Measurements from ENCODE around the gene MLPH.

DNA sequence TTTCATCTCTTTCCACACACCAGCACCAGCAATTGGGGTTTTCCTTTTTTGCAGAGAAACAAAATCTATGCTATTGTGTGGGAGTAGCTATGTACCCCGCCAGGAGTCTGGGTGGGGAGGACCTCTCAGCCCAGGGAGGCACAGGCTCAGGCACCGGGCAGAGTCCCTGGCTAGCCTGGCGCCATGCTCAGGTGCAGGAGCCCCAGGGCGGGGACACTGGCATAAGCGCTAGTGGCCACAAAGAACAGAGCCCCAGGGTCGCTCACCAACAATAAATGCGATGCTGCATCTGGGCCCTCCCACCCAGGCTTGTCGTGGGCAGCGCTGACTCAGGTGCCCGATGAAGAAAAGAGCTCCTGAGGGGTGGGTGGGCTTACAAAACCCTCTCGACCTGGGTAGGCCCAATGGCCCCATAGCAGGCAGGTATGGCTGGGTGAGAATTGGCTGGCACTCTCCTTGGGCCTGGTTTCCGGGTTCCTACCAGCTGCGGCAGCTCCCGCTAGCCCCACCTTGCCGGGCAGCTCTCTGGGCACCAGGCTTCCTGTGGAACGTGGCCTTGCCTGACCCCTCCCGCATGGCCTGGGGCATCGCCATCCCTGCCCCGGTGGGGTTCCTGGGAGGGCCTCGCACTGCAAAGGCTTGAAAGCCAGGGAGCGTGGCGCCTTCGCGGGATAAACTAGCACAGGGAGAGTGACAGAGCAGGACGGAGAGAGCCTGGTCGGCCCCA is 41.3 kb upstream of the MLPH start:
- TF ChIP-seq POLR2AphosphoS5 (IDR thresholded peaks at IDR 0.05; ENCODE audit: insufficient read depth in 1 of 2, low read depth in 1 of 2) (peak in 1 of 2 donors; percentile 72), POLR2A (IDR thresholded peaks at IDR 0.05) (no peak)
- TF ChIP-seq, protein P1, sequence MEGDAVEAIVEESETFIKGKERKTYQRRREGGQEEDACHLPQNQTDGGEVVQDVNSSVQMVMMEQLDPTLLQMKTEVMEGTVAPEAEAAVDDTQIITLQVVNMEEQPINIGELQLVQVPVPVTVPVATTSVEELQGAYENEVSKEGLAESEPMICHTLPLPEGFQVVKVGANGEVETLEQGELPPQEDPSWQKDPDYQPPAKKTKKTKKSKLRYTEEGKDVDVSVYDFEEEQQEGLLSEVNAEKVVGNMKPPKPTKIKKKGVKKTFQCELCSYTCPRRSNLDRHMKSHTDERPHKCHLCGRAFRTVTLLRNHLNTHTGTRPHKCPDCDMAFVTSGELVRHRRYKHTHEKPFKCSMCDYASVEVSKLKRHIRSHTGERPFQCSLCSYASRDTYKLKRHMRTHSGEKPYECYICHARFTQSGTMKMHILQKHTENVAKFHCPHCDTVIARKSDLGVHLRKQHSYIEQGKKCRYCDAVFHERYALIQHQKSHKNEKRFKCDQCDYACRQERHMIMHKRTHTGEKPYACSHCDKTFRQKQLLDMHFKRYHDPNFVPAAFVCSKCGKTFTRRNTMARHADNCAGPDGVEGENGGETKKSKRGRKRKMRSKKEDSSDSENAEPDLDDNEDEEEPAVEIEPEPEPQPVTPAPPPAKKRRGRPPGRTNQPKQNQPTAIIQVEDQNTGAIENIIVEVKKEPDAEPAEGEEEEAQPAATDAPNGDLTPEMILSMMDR (IDR thresholded peaks at IDR 0.05) = no peak
